GM13977 (cell line): ENCODE results near the gene GPSM1.

Experiments used
- DNase-seq: peaks from one replicate; pipeline ENCODE4 v3.0.0; 2012; ENCODE audit warnings: low spot score
- in situ Hi-C: fragments of 300-500 bp; cut with MboI; formaldehyde crosslinking; loops from one replicate; pipeline ENCODE4 v1.12.0; 2022; ENCODE audit warnings: low sequenced_read_pairs, low pct_unique_long_range_greater_than_20kb, mixed read lengths, inconsistent platforms; ENCODE audit not compliant: unreplicated experiment
- TF ChIP-seq, protein P1 (sequence below): IDR thresholded peaks from 2 replicates; pipeline ENCODE4 v1.5.1; 2012; ENCODE audit warnings: mild to moderate bottlenecking, control low read depth; ENCODE audit not compliant: insufficient read depth; ENCODE audit errors: extremely low read depth, missing control alignments

The GPSM1 gene

DNA sequence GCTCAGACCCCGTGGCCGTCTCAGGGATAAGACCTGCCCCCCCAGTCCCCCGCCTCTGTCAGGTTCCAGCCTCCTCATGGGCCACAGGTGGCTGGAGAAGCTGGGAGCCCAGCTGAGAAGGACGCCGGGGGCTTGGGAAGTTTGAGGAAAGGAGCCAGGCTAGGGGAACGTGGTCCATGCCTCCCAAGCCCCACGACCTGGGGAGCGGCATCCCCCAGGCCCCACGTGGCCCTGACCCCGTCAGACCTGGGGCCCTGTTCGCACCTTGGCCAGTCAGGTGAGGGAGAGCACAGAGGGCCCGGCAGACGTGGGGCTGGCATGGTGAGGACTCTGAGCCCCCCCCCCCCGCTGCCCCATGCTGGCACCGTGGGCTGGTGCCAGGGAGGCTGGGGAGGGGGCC is 3.7 kb downstream of the GPSM1 start:
- TF ChIP-seq, protein P1, sequence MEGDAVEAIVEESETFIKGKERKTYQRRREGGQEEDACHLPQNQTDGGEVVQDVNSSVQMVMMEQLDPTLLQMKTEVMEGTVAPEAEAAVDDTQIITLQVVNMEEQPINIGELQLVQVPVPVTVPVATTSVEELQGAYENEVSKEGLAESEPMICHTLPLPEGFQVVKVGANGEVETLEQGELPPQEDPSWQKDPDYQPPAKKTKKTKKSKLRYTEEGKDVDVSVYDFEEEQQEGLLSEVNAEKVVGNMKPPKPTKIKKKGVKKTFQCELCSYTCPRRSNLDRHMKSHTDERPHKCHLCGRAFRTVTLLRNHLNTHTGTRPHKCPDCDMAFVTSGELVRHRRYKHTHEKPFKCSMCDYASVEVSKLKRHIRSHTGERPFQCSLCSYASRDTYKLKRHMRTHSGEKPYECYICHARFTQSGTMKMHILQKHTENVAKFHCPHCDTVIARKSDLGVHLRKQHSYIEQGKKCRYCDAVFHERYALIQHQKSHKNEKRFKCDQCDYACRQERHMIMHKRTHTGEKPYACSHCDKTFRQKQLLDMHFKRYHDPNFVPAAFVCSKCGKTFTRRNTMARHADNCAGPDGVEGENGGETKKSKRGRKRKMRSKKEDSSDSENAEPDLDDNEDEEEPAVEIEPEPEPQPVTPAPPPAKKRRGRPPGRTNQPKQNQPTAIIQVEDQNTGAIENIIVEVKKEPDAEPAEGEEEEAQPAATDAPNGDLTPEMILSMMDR, result no peak
- DNase-seq, result no peak
- in situ Hi-C loops, result no loop called here

DNA sequence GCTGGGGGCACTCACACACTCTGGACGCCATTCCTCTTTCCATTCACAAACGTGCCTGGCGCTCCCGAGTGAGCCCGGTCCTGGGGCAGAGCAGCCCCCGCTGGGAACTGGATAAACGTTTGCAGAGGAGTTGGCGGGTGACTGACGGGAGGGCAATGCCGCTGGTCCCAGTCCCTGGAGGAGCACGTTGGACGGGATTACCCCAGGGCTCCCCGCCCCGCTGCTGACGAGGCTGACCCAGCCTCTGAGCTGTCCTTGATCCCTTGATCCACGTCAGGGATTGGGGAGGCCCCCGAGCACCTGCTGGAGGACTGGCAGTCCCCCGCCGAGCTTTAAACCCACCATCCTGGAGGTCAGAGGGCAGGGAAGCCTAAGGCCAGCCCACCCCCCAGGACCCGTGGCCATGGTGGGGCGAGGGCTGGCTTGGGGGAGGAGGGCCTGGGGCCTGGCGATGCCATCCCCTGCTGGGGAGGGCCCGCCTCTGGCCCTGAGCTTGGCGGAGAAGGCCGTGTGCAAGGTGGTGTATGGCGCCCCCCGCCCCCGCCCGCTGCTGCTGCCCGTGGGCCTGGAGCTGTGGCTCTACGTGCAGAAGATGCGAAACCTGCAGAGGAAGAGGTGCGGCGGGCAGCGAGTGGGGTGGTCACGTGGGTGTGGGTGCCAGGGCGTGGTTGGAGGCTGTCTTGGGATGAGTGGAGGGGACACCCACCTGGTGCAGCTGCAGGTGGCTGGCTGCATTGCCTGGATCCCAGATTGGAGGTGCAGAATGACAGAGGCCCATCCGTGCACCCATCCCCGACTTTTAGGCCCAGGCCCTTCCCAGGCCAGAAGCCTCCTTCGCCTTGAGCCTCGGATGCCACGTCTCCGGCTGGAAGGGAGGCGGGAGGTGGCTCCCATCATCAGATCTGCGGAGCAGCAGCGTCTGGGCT is 4.5 kb downstream of the GPSM1 start:
- no peak for DNase-seq
- TF ChIP-seq, protein P1, result no peak
- in situ Hi-C loops, result no loop called here

DNA sequence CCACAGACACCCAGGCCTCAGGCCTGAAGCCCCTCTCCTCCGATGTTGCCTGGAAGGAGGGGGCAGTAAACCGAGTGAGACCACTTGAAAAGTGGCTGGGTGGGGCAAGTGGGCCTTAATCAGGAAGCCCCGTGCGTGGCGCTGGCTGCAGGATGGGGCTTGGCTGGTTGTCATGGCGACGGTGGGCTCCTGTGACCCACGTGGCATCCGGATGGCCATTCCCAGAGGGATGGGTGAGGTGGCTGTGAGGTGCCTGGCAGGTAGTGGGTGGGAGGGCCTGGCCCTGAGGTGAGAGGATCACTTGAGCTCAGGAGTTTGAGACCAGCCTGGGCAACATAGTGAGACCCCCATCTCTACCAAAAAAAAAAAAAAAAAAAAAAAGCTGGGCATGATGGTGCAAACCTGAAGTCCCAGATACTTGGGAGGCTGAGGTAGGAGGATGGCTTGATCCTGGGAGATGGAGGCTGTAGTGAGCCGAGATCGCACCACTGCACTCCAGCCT is 5.2 kb downstream of the GPSM1 start:
- TF ChIP-seq, protein P1, result no peak

DNA sequence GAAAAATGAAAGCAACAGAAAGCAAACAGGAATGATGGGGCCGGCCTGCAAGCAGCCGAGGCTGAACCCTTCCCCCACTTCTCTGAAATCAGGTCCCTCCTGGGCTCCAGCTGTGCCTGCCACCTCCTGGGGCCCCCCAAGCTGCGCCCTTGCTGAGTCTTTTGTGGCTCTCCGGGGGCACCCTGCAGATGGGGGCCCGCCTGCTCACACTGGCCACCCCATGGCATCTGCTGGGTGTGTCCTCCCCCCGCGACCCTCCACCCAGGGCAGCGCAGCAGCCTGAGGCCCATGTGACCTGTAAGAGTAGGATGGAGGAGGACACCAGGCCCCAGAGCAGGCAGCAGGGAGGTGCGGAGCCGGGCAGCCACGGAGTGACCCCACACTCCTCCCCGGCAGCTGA is 5.7 kb downstream of the GPSM1 start:
- TF ChIP-seq, protein P1, result no peak
- in situ Hi-C loops, result no loop called here
- no peak for DNase-seq

More for the DNA sequence above, 5.2 kb downstream of the GPSM1 start:
- in situ Hi-C loops, result no loop called here
- DNase-seq, result no peak

DNA sequence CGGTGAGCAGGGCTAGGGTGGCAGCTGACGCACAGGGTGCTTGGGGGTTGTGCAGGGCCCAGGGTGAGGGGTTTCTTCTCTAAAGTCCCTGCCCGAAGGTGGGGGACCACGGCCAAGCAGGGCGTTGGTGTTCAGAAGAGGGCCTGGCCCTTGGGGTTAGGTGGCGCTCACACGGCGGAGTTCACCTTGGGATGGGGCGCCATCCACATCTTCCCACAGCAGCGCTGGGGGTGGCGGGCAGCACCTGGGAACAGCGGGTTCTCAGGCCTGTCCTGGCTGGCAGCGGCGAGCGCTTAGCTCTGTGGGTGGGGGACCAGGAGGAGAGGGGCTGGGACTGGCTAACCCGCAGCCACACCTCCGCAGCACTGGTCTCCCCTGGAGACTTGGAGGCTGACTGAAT is 6.1 kb downstream of the GPSM1 start:
- no peak for DNase-seq
- TF ChIP-seq, protein P1, result no peak
- in situ Hi-C loops, result no loop called here

DNA sequence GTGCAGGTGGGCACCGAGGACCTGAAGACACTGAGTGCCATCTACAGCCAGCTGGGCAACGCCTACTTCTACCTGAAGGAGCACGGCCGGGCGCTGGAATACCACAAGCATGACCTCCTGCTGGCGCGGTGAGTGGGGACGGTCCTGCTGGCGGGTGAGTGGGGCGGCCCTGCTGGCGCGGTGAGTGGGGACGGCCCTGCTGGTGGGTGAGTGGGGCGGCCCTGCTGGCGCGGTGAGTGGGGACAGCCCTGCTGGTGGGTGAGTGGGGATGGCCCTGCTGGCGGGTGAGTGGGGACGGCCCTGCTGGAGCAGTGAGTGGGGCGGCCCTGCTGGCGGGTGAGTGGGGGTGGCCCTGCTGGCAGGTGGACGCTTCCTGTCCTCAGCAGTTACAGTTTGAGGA is 7.2 kb downstream of the GPSM1 start:
- DNase-seq, result no peak
- TF ChIP-seq, protein P1, result no peak
- in situ Hi-C loops, result no loop called here
